Pancreas (tissue), 10 donors: ENCODE measurements around the gene BEND3. TPM values are rescaled to one million over a fixed set of nuclear protein-coding genes. Genes with fewer than 3 reads are reported as not detected.
"Not testable (repeated sequence)": the region's sequence is repeated elsewhere in the genome, so short reads cannot be mapped to it uniquely, and the experiment has no call there.

Experiments
- ATAC-seq, 4 donors: fragments of 200-7000 bp; cut with Tn5 transposase; one replicate each; pipeline versions ENCODE4 v1.8.0 to v1.9.1; 2020; ENCODE audit warnings: mild to moderate bottlenecking in 4 of 4, moderate library complexity in 4 of 4
- DNase-seq, 6 donors: peaks; one replicate each; pipeline ENCODE4 v3.0.0-alpha.2; 2020
- FAIRE-seq: peaks from 2 replicates; lab custom pipeline; 2012; peaks lifted over from hg19 to GRCh38; lab: Jason Lieb, UNC
- H3K27ac ChIP-seq, 4 donors: fragments of 200-600 bp; sonication (generic); 1 replicate in 3 of 4; 2 replicates in 1 of 4; pipeline versions ENCODE4 v1.5.0 to v1.8.0; 2020
- H3K27me3 ChIP-seq, 4 donors: fragments of 200-600 bp; one replicate each; pipeline ENCODE4 v1.8.0; 2021
- H3K36me3 ChIP-seq, 3 donors: fragments of 200-600 bp; sonication (generic) in 1 of 3; one replicate each; pipeline versions ENCODE4 v1.5.0 to v1.8.0; 2020 to 2021
- H3K4me1 ChIP-seq, 3 donors: fragments of 200-600 bp; one replicate each; pipeline ENCODE4 v1.8.0; 2021
- H3K4me3 ChIP-seq, 4 donors: fragments of 200-600 bp; sonication (generic) in 2 of 4; one replicate each; pipeline versions ENCODE4 v1.5.0 to v1.8.0; 2020 to 2021
- H3K9me3 ChIP-seq, 4 donors: fragments of 200-600 bp; one replicate each; pipeline ENCODE4 v1.8.0; 2021
- WGBS, 2 donors: extraction: QIAGEN DNeasy Blood & Tissue Kit; methylation state at CpG; one replicate each; pipeline ENCODE4 v1.1.7; 2013; 5-methylcytosine and 5-hydroxymethylcytosine counted together
- intact Hi-C, 3 donors: fragments of 100-400 bp; cut with DNase I; formaldehyde crosslinking; loops; one replicate each; pipeline versions ENCODE4 v1.11.1 to v1.14.2; 2022
- polyA plus RNA-seq, 2 donors: library from polyadenylated mRNA; stranded (reverse); fragments of 200-250 nt; gene quantifications; one replicate each; pipeline ENCODE4 v1.2.3, GENCODE V29; 2013
- total RNA-seq, 6 donors: library from RNA; stranded (reverse); fragmentation: NEBNext Ultra II Directional in 4 of 6; extraction: Animal tissue kit (Norgen Biotek cat#: 25700) in 4 of 6; gene quantifications; one replicate each; pipeline versions ENCODE4 v1.2.1 to v1.2.4, GENCODE V29; 2021 to 2023
- TF ChIP-seq, protein P1 (sequence below), 4 donors: fragments of 200-600 bp; sonication (generic) in 3 of 4; IDR thresholded peaks; one replicate each; pipeline versions ENCODE4 v1.5.0 to v1.8.0; 2021; ENCODE audit warnings: antibody characterized with exemption in 4 of 4
- donor health status: healthy with polysubstance abuse.
- donor health status: DM: no; HTN: no; CAD: no; lungs with moderate emphysema.
- donor health status: DM: no; HTN: no; CAD: no.
- donor health status: control.
- donor health status: control.
- donor health status: Bipolar disorder and iron deficiency.
- donor health status: DM: yes; HTN: yes; CAD: no.
- donor health status: DM: no; HTN: no; CAD: no.
- donor health status: DM: no; HTN: no; CAD: no.
- donor health status: DM: yes; HTN: yes; CAD: no.

BEND3 gene
- total and polyA plus RNA-seq, 8 donors = 0.77 to 3.4 (median 1.9) TPM

DNA sequence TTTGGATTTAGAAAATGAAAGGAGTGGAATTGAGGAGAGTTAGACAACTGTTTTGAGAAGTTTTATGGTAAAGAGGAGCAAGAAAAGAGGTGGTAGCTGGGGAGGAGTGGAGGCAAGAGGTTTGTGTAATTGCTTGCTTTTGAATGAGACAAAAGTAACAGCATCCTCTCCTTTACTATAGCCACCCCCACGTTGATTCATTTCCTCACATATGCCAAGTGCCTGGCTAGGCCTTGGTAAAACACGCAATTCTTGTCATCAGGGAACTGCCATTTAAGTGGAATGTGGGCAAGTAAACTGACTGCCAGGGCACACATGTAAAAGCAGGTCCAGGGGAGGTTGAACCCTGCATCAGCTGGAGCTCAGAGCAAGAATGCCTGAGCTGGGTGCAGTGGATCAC is 83.3 kb downstream of the BEND3 start:
- FAIRE-seq (no peak), ATAC-seq (no peak), DNase-seq (no peak)
- H3K4me3 ChIP-seq = no peak overlapping the region
- intact Hi-C loops = no loop called here
- H3K4me1 ChIP-seq = peaks cover 6 to 8% (median 8%) of the 10 kb centered on the region in 3 donors
- TF ChIP-seq, protein P1, sequence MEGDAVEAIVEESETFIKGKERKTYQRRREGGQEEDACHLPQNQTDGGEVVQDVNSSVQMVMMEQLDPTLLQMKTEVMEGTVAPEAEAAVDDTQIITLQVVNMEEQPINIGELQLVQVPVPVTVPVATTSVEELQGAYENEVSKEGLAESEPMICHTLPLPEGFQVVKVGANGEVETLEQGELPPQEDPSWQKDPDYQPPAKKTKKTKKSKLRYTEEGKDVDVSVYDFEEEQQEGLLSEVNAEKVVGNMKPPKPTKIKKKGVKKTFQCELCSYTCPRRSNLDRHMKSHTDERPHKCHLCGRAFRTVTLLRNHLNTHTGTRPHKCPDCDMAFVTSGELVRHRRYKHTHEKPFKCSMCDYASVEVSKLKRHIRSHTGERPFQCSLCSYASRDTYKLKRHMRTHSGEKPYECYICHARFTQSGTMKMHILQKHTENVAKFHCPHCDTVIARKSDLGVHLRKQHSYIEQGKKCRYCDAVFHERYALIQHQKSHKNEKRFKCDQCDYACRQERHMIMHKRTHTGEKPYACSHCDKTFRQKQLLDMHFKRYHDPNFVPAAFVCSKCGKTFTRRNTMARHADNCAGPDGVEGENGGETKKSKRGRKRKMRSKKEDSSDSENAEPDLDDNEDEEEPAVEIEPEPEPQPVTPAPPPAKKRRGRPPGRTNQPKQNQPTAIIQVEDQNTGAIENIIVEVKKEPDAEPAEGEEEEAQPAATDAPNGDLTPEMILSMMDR (IDR thresholded peaks at IDR 0.05) = no peak
- no peaks in the 10 kb centered on the region for H3K36me3 ChIP-seq
- 93 to 98% methylated on average over 2 of the region's 2 CpGs for WGBS, 2 donors
- H3K9me3 ChIP-seq = no peaks in the 10 kb centered on the region
- H3K27me3 ChIP-seq = no peaks in the 10 kb centered on the region
- no peak overlapping the region for H3K27ac ChIP-seq

DNA sequence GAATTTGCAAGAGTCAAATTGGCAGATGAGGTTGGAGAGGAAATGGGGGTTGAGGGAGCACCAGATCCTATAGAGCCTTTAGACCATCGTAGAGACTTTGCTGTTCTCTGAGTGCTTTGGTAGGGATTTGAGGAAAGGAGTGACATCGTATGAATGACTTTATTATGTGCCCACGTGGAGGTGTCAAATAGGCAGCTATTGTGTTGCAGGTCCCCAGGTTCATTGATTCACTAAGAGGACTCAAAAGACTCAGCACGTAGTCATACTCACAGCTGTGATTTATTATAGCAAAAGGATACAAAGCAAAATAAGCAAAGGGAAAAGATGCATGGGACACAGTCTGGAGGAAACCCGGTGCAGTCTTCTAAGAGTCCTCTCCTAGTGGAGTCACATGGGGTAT is 85.2 kb downstream of the BEND3 start:
- 41 to 45% methylated on average over 5 of the region's 5 CpGs for WGBS, 2 donors
- intact Hi-C loops = no loop called here
- peaks cover 6 to 8% (median 8%) of the 10 kb centered on the region in 3 donors for H3K4me1 ChIP-seq
- no peak overlapping the region for H3K4me3 ChIP-seq
- ATAC-seq (no peak), DNase-seq (no peak), FAIRE-seq (no peak)
- H3K27me3 ChIP-seq = no peaks in the 10 kb centered on the region
- no peaks in the 10 kb centered on the region for H3K9me3 ChIP-seq
- TF ChIP-seq, protein P1 (IDR thresholded peaks at IDR 0.05) = no peak
- H3K36me3 ChIP-seq = no peaks in the 10 kb centered on the region
- H3K27ac ChIP-seq = no peak overlapping the region

DNA sequence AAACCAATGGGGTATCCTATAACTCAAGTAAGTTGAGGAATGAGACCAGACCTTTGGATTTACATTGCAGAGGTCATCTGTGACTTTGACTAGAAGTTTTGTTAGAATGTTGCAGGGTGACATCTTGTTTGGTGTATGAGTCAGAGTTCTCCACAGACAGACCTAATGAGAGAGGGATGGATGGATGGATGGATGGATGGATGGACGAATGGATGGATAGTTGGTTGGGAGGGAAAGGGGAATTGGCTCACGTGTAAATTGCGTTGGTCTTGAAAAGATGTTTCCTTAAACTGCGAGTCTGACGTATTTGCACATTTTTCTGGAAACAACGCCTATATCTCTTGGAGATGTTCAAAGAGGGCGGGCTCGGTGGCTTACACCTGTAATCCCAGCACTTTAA is 88.3 kb downstream of the BEND3 start:
- H3K4me3 ChIP-seq = no peak overlapping the region
- no peak for DNase-seq
- no peak for FAIRE-seq
- no peaks in the 10 kb centered on the region for H3K36me3 ChIP-seq
- no peak for ATAC-seq
- H3K27ac ChIP-seq = no peak overlapping the region
- WGBS, 2 donors = 89 to 90% methylated on average over 8 of the region's 8 CpGs
- peaks cover 6 to 9% (median 9%) of the 10 kb centered on the region in 3 donors for H3K4me1 ChIP-seq
- no peaks in the 10 kb centered on the region for H3K9me3 ChIP-seq
- intact Hi-C loops = no loop called here
- no peaks in the 10 kb centered on the region for H3K27me3 ChIP-seq
- TF ChIP-seq, protein P1 (IDR thresholded peaks at IDR 0.05) = no peak

DNA sequence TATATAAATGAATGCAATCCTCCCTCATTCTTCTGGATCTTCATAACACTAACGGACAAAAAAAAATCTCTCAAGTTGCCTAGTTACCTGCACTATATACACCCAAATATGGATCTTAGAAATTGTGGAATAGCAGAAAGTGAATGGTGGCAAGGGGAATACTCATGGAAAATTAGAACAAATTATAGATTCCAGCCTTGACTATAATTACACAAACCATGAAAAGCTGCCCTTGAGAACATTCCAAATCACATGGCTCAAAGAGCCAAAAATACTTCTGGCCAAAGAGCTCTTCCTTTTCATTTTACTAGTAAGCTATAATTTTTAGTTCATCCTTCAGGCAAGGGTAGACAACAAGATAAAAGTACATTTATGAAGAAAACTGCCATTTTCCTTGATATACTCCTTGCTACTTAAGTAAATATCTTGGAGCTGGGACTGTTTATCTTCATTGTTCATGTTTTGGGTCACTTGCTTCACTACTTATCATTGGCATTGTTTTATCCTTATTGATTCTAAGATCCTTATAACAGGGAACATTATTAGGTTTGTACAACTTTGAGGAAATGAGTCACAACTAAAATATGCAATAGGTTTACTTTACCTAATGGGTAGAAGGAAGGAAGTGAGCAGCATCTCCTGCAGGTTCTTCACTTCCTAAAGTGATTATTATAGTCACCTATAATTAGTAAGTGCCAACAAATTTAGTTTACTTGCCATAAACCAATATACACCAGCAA is 93.7 kb downstream of the BEND3 start:
- H3K4me1 ChIP-seq = peaks cover 0 to 8% (median 8%) of the 10 kb centered on the region in 3 donors
- no peaks in the 10 kb centered on the region for H3K9me3 ChIP-seq
- no peak overlapping the region for H3K4me3 ChIP-seq
- WGBS, 2 donors = 55 to 63% methylated on average over 1 of the region's 1 CpG
- ATAC-seq (peak in 3 of 4 donors; percentile 35 to 46 (median 44)), DNase-seq (no peak), FAIRE-seq (no peak)
- intact Hi-C loops = no loop called here
- peak overlapping the region in 2 of 4 donors; percentile 21 to 31 for H3K27ac ChIP-seq
- H3K36me3 ChIP-seq = no peaks in the 10 kb centered on the region
- TF ChIP-seq, protein P1 (IDR thresholded peaks at IDR 0.05) = no peak
- H3K27me3 ChIP-seq = no peaks in the 10 kb centered on the region

DNA sequence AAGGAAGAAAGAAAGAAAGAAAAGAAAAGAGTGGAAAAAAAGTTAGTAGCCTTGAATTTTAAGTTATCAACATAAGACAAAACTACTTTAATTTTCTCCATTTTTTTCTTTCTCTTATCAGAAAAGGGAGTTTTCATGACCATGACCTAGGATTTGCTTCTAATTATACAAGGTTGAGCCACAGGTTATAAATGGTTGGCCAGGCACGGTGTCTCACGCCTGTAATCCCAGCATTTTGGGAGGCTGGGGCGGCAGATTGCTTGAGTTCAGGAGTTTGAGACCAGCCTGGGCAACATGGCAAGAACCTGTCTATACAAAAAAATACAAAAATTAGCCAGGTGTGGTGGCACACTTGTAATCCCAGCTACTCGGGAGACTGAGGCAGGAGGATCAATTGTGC is 95.1 kb downstream of the BEND3 start:
- H3K27me3 ChIP-seq = no peaks in the 10 kb centered on the region
- DNase-seq (no peak), ATAC-seq (peak; percentile 60 to 66 (median 61)), FAIRE-seq (no peak)
- H3K4me3 ChIP-seq = no peak overlapping the region
- no peak overlapping the region for H3K27ac ChIP-seq
- no peaks in the 10 kb centered on the region for H3K9me3 ChIP-seq
- WGBS, 2 donors = 33 to 38% methylated on average over 4 of the region's 4 CpGs
- intact Hi-C loops = no loop called here
- H3K36me3 ChIP-seq = no peaks in the 10 kb centered on the region
- H3K4me1 ChIP-seq = peaks cover 0 to 8% (median 8%) of the 10 kb centered on the region in 3 donors
- TF ChIP-seq, protein P1 (IDR thresholded peaks at IDR 0.05) = no peak

DNA sequence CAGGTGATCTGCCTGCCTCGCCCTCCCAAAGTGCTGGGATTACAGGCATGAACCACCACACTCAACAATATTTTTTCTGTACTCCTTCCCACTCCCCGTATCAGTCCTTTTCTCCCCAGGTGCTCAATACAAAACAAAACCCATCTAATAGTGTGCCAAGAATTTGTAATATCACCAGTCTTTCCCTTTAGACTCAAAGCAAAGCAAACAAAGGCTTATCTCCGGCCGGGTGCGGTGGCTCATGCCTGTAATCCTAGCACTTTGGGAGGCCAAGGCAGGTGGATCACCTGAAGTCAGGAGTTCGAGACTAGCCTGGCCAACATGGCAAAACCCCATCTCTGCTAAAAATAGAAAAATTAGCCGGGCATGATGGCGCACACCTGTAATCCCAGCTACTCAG is 95.7 kb downstream of the BEND3 start:
- H3K27ac ChIP-seq, H3K9me3 ChIP-seq, H3K36me3 ChIP-seq, H3K4me3 ChIP-seq, H3K27me3 ChIP-seq, intact Hi-C loops, FAIRE-seq, H3K4me1 ChIP-seq: not testable (repeated sequence)
- peak in 1 of 6 donors; percentile 13 for DNase-seq
- ATAC-seq = peak; percentile 30 to 77 (median 67)
- WGBS, 2 donors = 30 to 35% methylated on average over 8 of the region's 8 CpGs
